Esophagus squamous epithelium (tissue), 5 donors: Measurements from ENCODE around the gene TPM1. TPM values are rescaled to one million over a fixed set of nuclear protein-coding genes. Genes with fewer than 3 reads are reported as not detected.

ENCODE experiments used
- DNase-seq: peaks from one replicate; lab custom pipeline; 2025; lab: John Stamatoyannopoulos, UW
- H3K27ac ChIP-seq, 4 donors: fragments of 200-600 bp; sonication (generic); one replicate each; pipeline ENCODE4 v1.5.1; 2016 to 2019; ENCODE audit warnings: mild to moderate bottlenecking in 1 of 4
- H3K27me3 ChIP-seq, 4 donors: fragments of 200-600 bp; sonication (generic); 1 replicate in 3 of 4; 2 replicates in 1 of 4; pipeline versions ENCODE4 v1.5.1 to v1.6.0; 2017 to 2021; ENCODE audit warnings: antibody characterized with exemption in 1 of 4
- H3K36me3 ChIP-seq, 3 donors: fragments of 200-600 bp; sonication (generic); one replicate each; pipeline ENCODE4 v1.5.1; 2016 to 2019
- H3K4me1 ChIP-seq, 3 donors: fragments of 200-600 bp; sonication (generic); one replicate each; pipeline ENCODE4 v1.5.1; 2017 to 2019
- H3K4me3 ChIP-seq, 4 donors: fragments of 200-600 bp; sonication (generic); 1 replicate in 3 of 4; 2 replicates in 1 of 4; pipeline ENCODE4 v1.5.1; 2016 to 2019; ENCODE audit warnings: mild to moderate bottlenecking in 2 of 4, moderate library complexity in 1 of 4
- H3K9me3 ChIP-seq, 3 donors: fragments of 200-600 bp; sonication (generic); one replicate each; pipeline ENCODE4 v1.5.1; 2016 to 2019
- POLR2A ChIP-seq, 4 donors: fragments of 450-650 bp; IDR thresholded peaks; one replicate each; pipeline ENCODE4 v1.6.1; 2017; ENCODE audit warnings: antibody characterized with exemption in 4 of 4, mild to moderate bottlenecking in 4 of 4, moderate library complexity in 3 of 4
- WGBS, 2 donors: methylation state at CpG; one replicate each; pipeline ENCODE4 v1.1.5; 2018; 5-methylcytosine and 5-hydroxymethylcytosine counted together
- intact Hi-C: fragments of 100-400 bp; cut with DNase I; formaldehyde crosslinking; loops from one replicate; pipeline ENCODE4 v1.15.0; 2022
- total RNA-seq, 4 donors: library from RNA; depleted of rRNA; stranded (reverse); fragments of >200 nt; gene quantifications; one replicate each; pipeline ENCODE4 v1.1.0, GENCODE V29; 2016
- TF ChIP-seq, protein P1 (sequence below), 6 experiments: fragments of 450-650 bp in 4 of 6; fragments of 200-600 bp in 2 of 6; sonication (generic) in 2 of 6; IDR thresholded peaks; one replicate each; pipeline ENCODE4 v1.5.1; 2016 to 2019; ENCODE audit warnings: antibody characterized with exemption in 6 of 6, mild to moderate bottlenecking in 4 of 6, moderate library complexity in 4 of 6
- donor health status: DM: yes; HTN: yes; CAD: no.

Gene TPM1
- total RNA-seq, 4 donors from 2014 or later, result 44.3 to 680 (median 138) TPM

DNA sequence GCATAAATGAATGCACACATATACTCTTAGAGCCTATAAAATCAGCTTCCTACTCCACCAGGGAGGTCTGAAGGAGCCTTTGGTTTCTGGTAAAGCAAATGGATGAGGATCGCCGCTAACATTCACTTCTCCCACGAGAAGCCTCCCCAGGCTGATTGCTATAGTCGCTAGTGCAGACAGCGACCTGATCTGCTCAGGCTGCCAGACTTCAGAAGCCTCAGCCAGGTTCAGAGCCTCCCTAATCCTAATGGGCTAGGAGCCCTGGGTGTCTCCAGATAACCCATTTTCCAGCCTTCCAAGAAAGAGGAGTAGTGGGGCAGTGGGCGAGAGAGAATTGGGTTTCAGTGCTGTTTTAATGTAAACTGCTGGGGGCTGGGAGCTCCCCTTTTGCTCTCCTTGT is 35.4 kb downstream of the TPM1 start:
- peaks cover 0 to 16% (median 0%) of the 10 kb centered on the region in 3 donors for H3K4me1 ChIP-seq
- H3K36me3 ChIP-seq, result no peaks in the 10 kb centered on the region
- intact Hi-C loops, result no loop called here
- no peak for DNase-seq
- H3K27ac ChIP-seq, result no peak overlapping the region
- peaks cover 0 to 7% (median 0%) of the 10 kb centered on the region in 4 donors for H3K27me3 ChIP-seq
- H3K9me3 ChIP-seq, result no peaks in the 10 kb centered on the region
- no peak overlapping the region for H3K4me3 ChIP-seq
- TF ChIP-seq, protein P1, sequence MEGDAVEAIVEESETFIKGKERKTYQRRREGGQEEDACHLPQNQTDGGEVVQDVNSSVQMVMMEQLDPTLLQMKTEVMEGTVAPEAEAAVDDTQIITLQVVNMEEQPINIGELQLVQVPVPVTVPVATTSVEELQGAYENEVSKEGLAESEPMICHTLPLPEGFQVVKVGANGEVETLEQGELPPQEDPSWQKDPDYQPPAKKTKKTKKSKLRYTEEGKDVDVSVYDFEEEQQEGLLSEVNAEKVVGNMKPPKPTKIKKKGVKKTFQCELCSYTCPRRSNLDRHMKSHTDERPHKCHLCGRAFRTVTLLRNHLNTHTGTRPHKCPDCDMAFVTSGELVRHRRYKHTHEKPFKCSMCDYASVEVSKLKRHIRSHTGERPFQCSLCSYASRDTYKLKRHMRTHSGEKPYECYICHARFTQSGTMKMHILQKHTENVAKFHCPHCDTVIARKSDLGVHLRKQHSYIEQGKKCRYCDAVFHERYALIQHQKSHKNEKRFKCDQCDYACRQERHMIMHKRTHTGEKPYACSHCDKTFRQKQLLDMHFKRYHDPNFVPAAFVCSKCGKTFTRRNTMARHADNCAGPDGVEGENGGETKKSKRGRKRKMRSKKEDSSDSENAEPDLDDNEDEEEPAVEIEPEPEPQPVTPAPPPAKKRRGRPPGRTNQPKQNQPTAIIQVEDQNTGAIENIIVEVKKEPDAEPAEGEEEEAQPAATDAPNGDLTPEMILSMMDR (IDR thresholded peaks at IDR 0.05), result no peak
- no peak for TF ChIP-seq POLR2A (IDR thresholded peaks at IDR 0.05)
- 65 to 67% methylated on average over 5 to 6 of the region's 6 CpGs for WGBS, 2 donors

DNA sequence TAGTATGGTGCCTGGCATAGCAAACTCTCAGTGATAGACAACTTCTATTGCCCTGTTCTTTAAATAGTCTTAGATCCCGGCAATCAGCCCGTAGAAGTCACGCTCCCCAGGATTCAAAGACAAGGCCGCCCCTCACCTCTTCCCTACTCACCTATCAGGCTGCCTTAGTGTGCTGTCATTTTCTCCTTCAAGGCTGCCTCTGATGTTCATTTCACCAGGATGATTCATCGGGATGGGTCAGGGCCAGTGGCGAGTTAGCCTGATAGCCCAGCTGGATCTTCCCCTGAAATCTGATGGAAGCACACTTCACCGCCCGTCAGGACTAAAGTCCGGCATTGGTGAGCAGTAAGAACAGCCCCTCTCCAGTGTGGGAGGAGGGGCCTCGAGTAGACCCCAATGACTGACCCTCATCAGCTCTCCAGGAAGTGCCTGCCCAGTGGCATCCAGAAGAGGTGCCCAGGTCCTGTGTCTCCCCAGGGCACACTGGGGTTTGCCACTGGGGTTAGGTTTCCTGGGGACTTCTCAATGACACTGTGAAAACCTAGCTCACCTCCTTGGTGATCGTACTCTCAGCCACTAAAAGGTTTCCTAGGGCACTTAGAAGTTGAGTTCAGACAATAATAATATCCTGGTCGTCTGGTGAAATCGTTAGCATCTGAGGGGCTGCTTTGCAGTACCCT is 37.5 kb downstream of the TPM1 start:
- H3K27me3 ChIP-seq, result peaks cover 0 to 7% (median 0%) of the 10 kb centered on the region in 4 donors
- peak overlapping the region in 2 of 4 donors; percentile 19 to 22 for H3K27ac ChIP-seq
- H3K4me1 ChIP-seq, result peaks cover 0 to 15% (median 0%) of the 10 kb centered on the region in 3 donors
- H3K4me3 ChIP-seq, result no peak overlapping the region
- 75 to 76% methylated on average over 6 to 7 of the region's 13 CpGs for WGBS, 2 donors
- TF ChIP-seq POLR2A (IDR thresholded peaks at IDR 0.05), result no peak
- TF ChIP-seq, protein P1 (IDR thresholded peaks at IDR 0.05), result no peak
- no peaks in the 10 kb centered on the region for H3K36me3 ChIP-seq
- intact Hi-C loops, result no loop called here
- no peak for DNase-seq
- no peaks in the 10 kb centered on the region for H3K9me3 ChIP-seq

DNA sequence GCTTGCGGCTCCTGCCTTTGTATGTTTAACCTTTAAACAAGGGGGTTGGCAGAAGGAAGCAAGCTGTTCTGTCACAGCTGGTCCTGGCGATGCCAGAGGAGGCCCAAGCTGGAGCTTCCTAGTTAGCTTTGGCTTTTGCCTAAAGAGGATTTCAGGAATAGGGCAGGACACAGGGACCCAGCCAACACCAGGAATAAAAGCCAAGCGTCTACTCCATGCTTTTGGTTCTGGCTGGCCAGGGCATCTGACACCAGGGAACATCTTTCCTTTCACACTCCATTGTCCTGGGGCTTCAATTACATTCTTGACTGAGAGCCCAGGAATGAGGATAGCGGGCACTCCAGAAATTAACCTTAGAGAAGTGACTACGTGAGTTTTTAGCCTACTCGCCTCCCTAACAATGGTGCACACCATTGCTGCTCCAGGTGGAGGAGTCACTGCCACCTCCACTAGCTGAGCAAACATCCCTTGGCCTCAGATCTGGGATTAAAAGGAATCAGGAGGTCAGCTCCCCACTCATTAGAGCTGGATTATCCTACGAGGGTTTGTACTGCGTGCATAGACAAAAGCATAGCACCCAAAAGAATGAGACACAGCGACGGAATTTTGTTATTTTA is 38.2 kb downstream of the TPM1 start:
- H3K27me3 ChIP-seq, result peaks cover 0 to 7% (median 0%) of the 10 kb centered on the region in 4 donors
- no peaks in the 10 kb centered on the region for H3K36me3 ChIP-seq
- 69 to 85% methylated on average over 8 to 10 of the region's 10 CpGs for WGBS, 2 donors
- intact Hi-C loops, result no loop called here
- peaks cover 0 to 8% (median 0%) of the 10 kb centered on the region in 3 donors for H3K4me1 ChIP-seq
- TF ChIP-seq, protein P1 (IDR thresholded peaks at IDR 0.05), result no peak
- TF ChIP-seq POLR2A (IDR thresholded peaks at IDR 0.05), result no peak
- no peaks in the 10 kb centered on the region for H3K9me3 ChIP-seq
- no peak overlapping the region for H3K4me3 ChIP-seq
- peak overlapping the region in 2 of 4 donors; percentile 22 to 42 for H3K27ac ChIP-seq
- DNase-seq, result no peak

DNA sequence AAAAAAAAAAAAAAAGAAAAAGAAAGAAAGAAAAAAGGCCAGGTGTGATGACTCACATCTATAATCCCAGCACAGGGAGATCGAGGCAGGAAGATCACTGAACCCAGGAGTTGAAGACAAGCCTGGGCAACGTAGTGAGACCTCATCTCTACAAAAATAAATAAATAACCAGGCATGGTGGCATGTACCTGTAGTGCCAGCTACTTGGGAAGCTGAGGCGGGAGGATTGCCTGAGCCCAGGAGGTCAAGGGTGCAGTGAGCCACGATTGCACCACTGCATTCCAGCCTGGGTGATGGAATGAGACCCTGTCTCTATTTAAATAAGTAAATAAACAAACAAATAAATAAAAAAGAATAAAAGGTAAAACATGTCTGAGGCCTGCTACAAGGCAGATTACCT is 39.8 kb downstream of the TPM1 start:
- intact Hi-C loops, result no loop called here
- peaks cover 0 to 7% (median 0%) of the 10 kb centered on the region in 4 donors for H3K27me3 ChIP-seq
- H3K4me1 ChIP-seq, result no peaks in the 10 kb centered on the region
- H3K27ac ChIP-seq, result no peak overlapping the region
- DNase-seq, result no peak
- no peaks in the 10 kb centered on the region for H3K36me3 ChIP-seq
- TF ChIP-seq, protein P1 (IDR thresholded peaks at IDR 0.05), result no peak
- no peak for TF ChIP-seq POLR2A (IDR thresholded peaks at IDR 0.05)
- H3K4me3 ChIP-seq, result no peak overlapping the region
- no peaks in the 10 kb centered on the region for H3K9me3 ChIP-seq
- WGBS, 2 donors, result 31 to 49% methylated on average over 4 of the region's 4 CpGs

DNA sequence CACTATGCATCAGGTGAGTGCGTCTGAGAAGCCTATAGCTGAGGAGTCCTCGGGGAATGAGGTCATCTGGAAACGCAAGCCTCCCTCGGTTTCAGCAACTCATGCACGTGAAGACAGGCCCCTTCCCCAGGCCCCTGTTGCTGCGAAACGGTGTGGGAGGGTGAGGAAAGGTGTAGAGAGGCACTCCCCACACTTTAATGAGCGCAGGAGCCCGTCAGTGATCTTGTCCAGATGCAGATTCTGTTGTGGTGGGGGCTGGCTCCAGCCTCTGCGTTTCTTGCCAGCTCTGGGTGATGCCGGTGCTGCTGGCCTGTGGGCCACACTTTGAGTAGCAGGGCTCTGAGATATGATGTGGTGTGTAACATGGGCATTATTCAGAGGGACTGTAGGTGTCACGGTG is 40.5 kb downstream of the TPM1 start:
- TF ChIP-seq, protein P1 (IDR thresholded peaks at IDR 0.05), result no peak
- no peak for TF ChIP-seq POLR2A (IDR thresholded peaks at IDR 0.05)
- 80 to 86% methylated on average over 4 to 9 of the region's 12 CpGs for WGBS, 2 donors
- intact Hi-C loops, result no loop called here
- Histone ChIP-seq H3K27me3 (peaks cover 0 to 2% (median 0%) of the 10 kb centered on the region in 4 donors), H3K36me3 (no peaks in the 10 kb centered on the region), H3K9me3 (no peaks in the 10 kb centered on the region), H3K4me1 (no peaks in the 10 kb centered on the region), H3K27ac (no peak overlapping the region), H3K4me3 (no peak overlapping the region)
- no peak for DNase-seq
